ENCODE results near the gene P4HB. TPM values are rescaled to one million over a fixed set of nuclear protein-coding genes. Genes with fewer than 3 reads are reported as not detected.

The P4HB gene
- polyA plus RNA-seq, 1 of the 3 experiments (the other 2 are of a cell fraction): 165 TPM

DNA sequence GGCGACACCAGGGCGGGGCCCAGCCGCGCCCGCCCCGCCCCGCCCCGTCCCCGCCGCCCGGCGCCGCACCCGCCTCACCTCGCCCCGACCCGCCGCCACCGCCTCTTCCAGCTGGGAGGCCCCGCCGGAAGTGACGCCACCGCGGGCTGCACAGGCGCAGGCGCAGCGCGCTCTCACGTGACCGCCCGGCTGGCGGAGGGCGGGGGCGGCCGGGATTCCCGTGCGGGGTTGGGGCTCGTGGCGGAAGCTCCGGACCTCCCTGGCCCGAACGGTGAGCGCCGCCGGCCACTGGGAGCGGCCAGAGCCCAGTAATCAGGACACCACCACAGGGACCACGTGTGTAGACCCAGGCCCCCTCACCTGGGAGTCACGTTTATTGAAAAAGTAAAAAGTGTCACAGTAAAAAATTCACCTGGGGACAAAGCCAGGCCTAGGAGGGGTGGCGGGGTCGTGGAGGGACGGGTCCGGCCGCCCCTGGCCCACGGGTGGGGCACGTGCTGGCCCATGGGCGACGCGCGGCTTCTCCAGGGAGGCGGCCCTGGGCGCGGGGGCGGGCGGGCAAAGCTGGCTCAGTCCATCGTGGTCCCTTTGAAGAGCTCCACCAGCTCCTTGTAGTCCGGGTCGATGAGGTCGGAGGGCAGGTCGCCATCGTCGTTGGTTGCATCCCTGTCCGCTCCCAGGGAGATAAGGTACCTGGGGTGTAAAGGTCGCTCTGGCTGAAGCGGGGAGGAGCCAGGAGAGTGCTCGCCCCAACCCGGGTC lies 27.0 kb downstream of the P4HB start, which contains the start of gene MCRIP1 (continued):
- TF ChIP-seq EZH2phosphoT487 (IDR thresholded peaks at IDR 0.05; ENCODE audit: borderline replicate concordance, low read depth) (no peak), TAF1 (IDR thresholded peaks at IDR 0.05; ENCODE audit: borderline replicate concordance, low read depth, low read length) (peak; percentile 95), RAD21 (IDR thresholded peaks at IDR 0.05; ENCODE audit: low read length) (no peak), FOXM1 (IDR thresholded peaks at IDR 0.05; ENCODE audit: low read depth) (no peak), SIN3A (IDR thresholded peaks at IDR 0.05; ENCODE audit: borderline replicate concordance, low read depth, low read length) (peak; percentile 88; the same call in 1 of the 2 replicates), FOXJ3 (CRISPR knock-in tag; IDR thresholded peaks at IDR 0.05) (no peak), RFX5 (IDR thresholded peaks at IDR 0.05; ENCODE audit: low read length) (no peak), RCOR1 (IDR thresholded peaks at IDR 0.05; ENCODE audit: low read length) (no peak)
- TF ChIP-seq, protein P1, sequence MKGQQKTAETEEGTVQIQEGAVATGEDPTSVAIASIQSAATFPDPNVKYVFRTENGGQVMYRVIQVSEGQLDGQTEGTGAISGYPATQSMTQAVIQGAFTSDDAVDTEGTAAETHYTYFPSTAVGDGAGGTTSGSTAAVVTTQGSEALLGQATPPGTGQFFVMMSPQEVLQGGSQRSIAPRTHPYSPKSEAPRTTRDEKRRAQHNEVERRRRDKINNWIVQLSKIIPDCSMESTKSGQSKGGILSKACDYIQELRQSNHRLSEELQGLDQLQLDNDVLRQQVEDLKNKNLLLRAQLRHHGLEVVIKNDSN (IDR thresholded peaks at IDR 0.05; ENCODE audit: borderline replicate concordance, low read depth): peak; percentile 97
- TF ChIP-seq, protein P2, sequence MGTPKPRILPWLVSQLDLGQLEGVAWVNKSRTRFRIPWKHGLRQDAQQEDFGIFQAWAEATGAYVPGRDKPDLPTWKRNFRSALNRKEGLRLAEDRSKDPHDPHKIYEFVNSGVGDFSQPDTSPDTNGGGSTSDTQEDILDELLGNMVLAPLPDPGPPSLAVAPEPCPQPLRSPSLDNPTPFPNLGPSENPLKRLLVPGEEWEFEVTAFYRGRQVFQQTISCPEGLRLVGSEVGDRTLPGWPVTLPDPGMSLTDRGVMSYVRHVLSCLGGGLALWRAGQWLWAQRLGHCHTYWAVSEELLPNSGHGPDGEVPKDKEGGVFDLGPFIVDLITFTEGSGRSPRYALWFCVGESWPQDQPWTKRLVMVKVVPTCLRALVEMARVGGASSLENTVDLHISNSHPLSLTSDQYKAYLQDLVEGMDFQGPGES (IDR thresholded peaks at IDR 0.05; ENCODE audit: low read depth, low read length): no peak

DNA sequence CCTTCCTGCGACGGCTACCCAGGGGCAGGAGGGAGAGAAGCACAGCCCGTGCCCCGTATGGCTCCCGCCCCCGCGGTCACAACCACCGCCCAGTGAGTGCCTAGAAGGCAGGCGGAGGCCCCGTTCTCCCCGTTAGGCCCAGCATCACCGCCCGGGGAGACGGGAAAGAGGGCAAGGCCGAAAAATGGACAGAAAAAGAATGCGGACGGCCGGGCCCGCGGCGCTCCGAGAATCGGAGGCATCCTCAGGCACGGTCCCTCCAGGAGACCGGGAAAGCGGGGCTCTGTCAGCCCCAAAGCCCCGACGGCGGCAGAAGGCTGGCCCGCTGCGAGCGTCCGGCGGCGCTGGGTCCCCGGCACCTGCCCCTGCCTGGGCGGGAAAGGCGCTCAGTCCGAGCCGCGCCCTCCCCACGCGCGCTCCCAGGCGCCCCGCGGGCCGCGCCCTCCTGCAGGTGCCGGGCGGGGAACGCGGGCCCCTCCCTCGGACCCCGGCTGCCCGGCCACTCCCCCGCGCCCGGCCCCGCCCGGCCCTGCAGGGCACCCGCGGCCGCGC lies 27.7 kb downstream of the P4HB start:
- H4K20me1 ChIP-seq (ENCODE audit: insufficient read depth): peaks cover 21% of the 10 kb centered on the region; the same call in 1 of the 2 replicates
- peaks cover 55% of the 10 kb centered on the region for H3K79me2 ChIP-seq (ENCODE audit: insufficient read depth)
- no peaks in the 10 kb centered on the region for H3K36me3 ChIP-seq (replicated peaks in 1 of 2; ENCODE audit: control insufficient read depth in 1 of 2, insufficient read depth in 2 of 2, low read length in 1 of 2)
- WGBS (ENCODE audit: low lambda C conversion rate): 1% methylated on average over 22 of the region's 65 CpGs
- H3K27ac ChIP-seq (ENCODE audit: low read depth in 2 of 2, low read length in 1 of 2): peak overlapping the region; percentile 53 to 71
- POLR2A ChIA-PET: interaction anchor here (0.7 to 2.1 kb wide), 14 partner anchors 9 to 166 kb away, joined by 3 to 13 read pairs (median 4); partner anchors contain the start of genes ARHGDIA, ARL16, CCDC137 and HGS
- TF ChIP-seq MXI1 (IDR thresholded peaks at IDR 0.05; ENCODE audit: low read depth, low read length) (0 out of 2 replicates have a peak, but pooled peaks have one; percentile 8), FOXJ3 (CRISPR knock-in tag; IDR thresholded peaks at IDR 0.05) (no peak), RFX5 (IDR thresholded peaks at IDR 0.05; ENCODE audit: low read length) (no peak)
- no peaks in the 10 kb centered on the region for H3K9me2 ChIP-seq
- no peaks in the 10 kb centered on the region for H3K9me3 ChIP-seq
- peak overlapping the region; percentile 91 for H3K9ac ChIP-seq
- H3K4me2 ChIP-seq: peak overlapping the region; percentile 100
- peaks cover 13% of the 10 kb centered on the region for H3F3A ChIP-seq (replicated peaks; ENCODE audit: insufficient read depth)
- H3K4me1 ChIP-seq (ENCODE audit: control insufficient read depth in 1 of 2, insufficient read depth in 2 of 2, low read depth in 1 of 2, low read length in 1 of 2): peaks cover 0 to 27% of the 10 kb centered on the region in 2 experiments; a peak in 3 of 4 replicates
- peak; percentile 75 for DNase-seq
- peak overlapping the region; percentile 77 to 97 for H3K4me3 ChIP-seq (ENCODE audit: low read depth in 2 of 2, low read length in 1 of 2)
- CTCF ChIA-PET: interaction anchor here (0.9 to 2.5 kb wide), 7 partner anchors 10 to 93 kb away, joined by 3 to 11 read pairs (median 4); no protein-coding TSS in a partner anchor
- H2AFZ ChIP-seq (ENCODE audit: low read depth): peak overlapping the region; percentile 80; the same call in 1 of the 2 replicates
- no peaks in the 10 kb centered on the region for H3K27me3 ChIP-seq (ENCODE audit: insufficient read depth)

Measured in SK-N-SH (cell line).